Measurements from ENCODE around the gene FRMPD4.

FRMPD4 gene

DNA sequence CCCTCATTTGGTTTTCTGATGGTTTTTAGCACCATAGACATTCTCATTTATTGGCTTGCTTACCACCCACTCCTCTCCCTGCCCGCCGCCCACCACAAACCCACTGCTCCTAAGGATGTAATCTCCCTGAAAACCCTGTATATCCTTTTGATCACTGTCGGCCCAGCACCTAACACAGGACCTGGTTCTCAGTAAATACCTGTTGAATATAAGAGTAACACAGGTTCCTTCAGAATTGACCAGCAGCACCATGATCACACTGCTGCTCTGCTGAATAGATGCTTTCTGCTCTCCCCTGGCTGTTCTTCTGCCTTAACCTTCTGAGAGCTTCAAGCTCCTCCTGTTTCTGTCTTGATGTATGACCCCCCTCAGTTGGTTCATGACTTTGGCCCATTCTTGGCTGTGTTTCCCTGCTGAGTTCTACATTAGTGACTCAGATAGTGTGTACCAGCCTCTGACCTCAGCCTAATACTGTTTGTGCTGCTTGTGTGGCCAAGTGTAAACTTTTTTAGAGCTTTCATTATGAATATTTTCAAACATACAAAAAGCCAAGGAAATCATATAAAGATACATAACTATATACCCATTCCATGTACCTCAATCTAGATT is 265.3 kb downstream of the FRMPD4 start:
- no peak overlapping the region for H2AFZ ChIP-seq (ENCODE audit: low read length)
- H3K4me3 ChIP-seq (ENCODE audit: low read length, poor library complexity, severe bottlenecking) = no peak overlapping the region
- H3K4me1 ChIP-seq (ENCODE audit: insufficient read depth, low read length, poor library complexity, severe bottlenecking) = no peaks in the 10 kb centered on the region
- no peaks in the 10 kb centered on the region for H3K79me2 ChIP-seq (ENCODE audit: insufficient read depth, low read length)
- no peaks in the 10 kb centered on the region for H3F3A ChIP-seq (ENCODE audit: low read depth)
- no peak overlapping the region for H3K4me2 ChIP-seq (ENCODE audit: low read depth, low read length, poor library complexity, severe bottlenecking)
- TF ChIP-seq CTCF (conservative IDR thresholded peaks at IDR 0.05; ENCODE audit: low read length) = no peak
- TF ChIP-seq EZH2phosphoT487 (IDR thresholded peaks at IDR 0.05; ENCODE audit: borderline replicate concordance) = no peak
- no peaks in the 10 kb centered on the region for H3K36me3 ChIP-seq (ENCODE audit: insufficient read depth, low read length)
- H3K9ac ChIP-seq (ENCODE audit: low read depth, low read length, poor library complexity, severe bottlenecking) = no peak overlapping the region
- no peaks in the 10 kb centered on the region for H3K27me3 ChIP-seq (ENCODE audit: insufficient read depth, low read length, poor library complexity, severe bottlenecking)
- no peaks in the 10 kb centered on the region for H3K9me2 ChIP-seq (replicated peaks; ENCODE audit: low read depth, low read length)
- H3K9me3 ChIP-seq (ENCODE audit: insufficient read depth, low read depth, low read length) = no peaks in the 10 kb centered on the region
- no peaks in the 10 kb centered on the region for H4K20me1 ChIP-seq (ENCODE audit: insufficient read depth, low read length, poor library complexity, severe bottlenecking)

GRCh38 chrX:12405306-12405705 is 267.0 kb downstream of the FRMPD4 start:
- TF ChIP-seq EZH2phosphoT487 (IDR thresholded peaks at IDR 0.05; ENCODE audit: borderline replicate concordance) (no peak), CTCF (conservative IDR thresholded peaks at IDR 0.05; ENCODE audit: low read length) (no peak)

DNA sequence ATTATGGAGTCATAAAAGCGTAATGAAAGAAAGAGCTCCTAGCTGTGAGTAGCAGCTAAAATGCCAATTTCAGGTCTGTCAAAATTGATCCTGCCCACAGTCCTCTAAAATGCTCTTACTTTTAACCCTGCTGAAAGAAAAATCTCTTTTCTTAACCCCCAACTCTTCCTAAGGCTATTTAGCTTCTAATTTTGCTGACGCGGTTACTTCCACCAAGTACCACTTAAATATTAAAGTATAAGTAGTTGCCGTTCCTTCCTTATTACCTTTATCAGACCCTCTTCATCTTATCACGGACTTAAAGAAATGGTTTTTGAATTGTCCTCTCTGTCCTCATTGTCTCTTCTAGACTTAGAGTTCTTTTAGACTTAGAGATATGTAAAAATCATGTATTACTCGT is 272.2 kb downstream of the FRMPD4 start:
- Histone ChIP-seq H3K36me3 (ENCODE audit: insufficient read depth, low read length) (no peaks in the 10 kb centered on the region), H3K27me3 (ENCODE audit: insufficient read depth, low read length, poor library complexity, severe bottlenecking) (no peaks in the 10 kb centered on the region), H3K9me2 (replicated peaks; ENCODE audit: low read depth, low read length) (no peaks in the 10 kb centered on the region), H4K20me1 (ENCODE audit: insufficient read depth, low read length, poor library complexity, severe bottlenecking) (no peaks in the 10 kb centered on the region), H3K9me3 (ENCODE audit: insufficient read depth, low read depth, low read length) (no peaks in the 10 kb centered on the region), H3K79me2 (ENCODE audit: insufficient read depth, low read length) (no peaks in the 10 kb centered on the region), H3K9ac (ENCODE audit: low read depth, low read length, poor library complexity, severe bottlenecking) (no peak overlapping the region), H3F3A (ENCODE audit: low read depth) (no peaks in the 10 kb centered on the region), H3K4me2 (ENCODE audit: low read depth, low read length, poor library complexity, severe bottlenecking) (no peak overlapping the region), H2AFZ (ENCODE audit: low read length) (no peak overlapping the region), H3K4me1 (ENCODE audit: insufficient read depth, low read length, poor library complexity, severe bottlenecking) (no peaks in the 10 kb centered on the region), H3K4me3 (ENCODE audit: low read length, poor library complexity, severe bottlenecking) (no peak overlapping the region)
- TF ChIP-seq EZH2phosphoT487 (IDR thresholded peaks at IDR 0.05; ENCODE audit: borderline replicate concordance) (no peak), CTCF (conservative IDR thresholded peaks at IDR 0.05; ENCODE audit: low read length) (no peak)

More at GRCh38 chrX:12405306-12405705, 267.0 kb downstream of the FRMPD4 start:
- Histone ChIP-seq H4K20me1 (ENCODE audit: insufficient read depth, low read length, poor library complexity, severe bottlenecking) (no peaks in the 10 kb centered on the region), H3K9ac (ENCODE audit: low read depth, low read length, poor library complexity, severe bottlenecking) (no peak overlapping the region), H3K36me3 (ENCODE audit: insufficient read depth, low read length) (no peaks in the 10 kb centered on the region), H3K9me3 (ENCODE audit: insufficient read depth, low read depth, low read length) (no peaks in the 10 kb centered on the region), H3F3A (ENCODE audit: low read depth) (no peaks in the 10 kb centered on the region), H3K9me2 (replicated peaks; ENCODE audit: low read depth, low read length) (no peaks in the 10 kb centered on the region), H3K27me3 (ENCODE audit: insufficient read depth, low read length, poor library complexity, severe bottlenecking) (no peaks in the 10 kb centered on the region), H2AFZ (ENCODE audit: low read length) (no peak overlapping the region), H3K4me2 (ENCODE audit: low read depth, low read length, poor library complexity, severe bottlenecking) (no peak overlapping the region), H3K4me3 (ENCODE audit: low read length, poor library complexity, severe bottlenecking) (no peak overlapping the region), H3K79me2 (ENCODE audit: insufficient read depth, low read length) (no peaks in the 10 kb centered on the region), H3K4me1 (ENCODE audit: insufficient read depth, low read length, poor library complexity, severe bottlenecking) (no peaks in the 10 kb centered on the region)
